Lung (tissue), 12 donors: ENCODE measurements around the gene LMOD3. TPM values are rescaled to one million over a fixed set of nuclear protein-coding genes. Genes with fewer than 3 reads are reported as not detected.

ENCODE experiments used
- ATAC-seq: fragments of 200-7000 bp; cut with Tn5 transposase; one replicate; pipeline ENCODE4 v1.9.1; 2020; ENCODE audit warnings: moderate number of reproducible peaks; ENCODE audit not compliant: insufficient read depth, low FRiP score
- DNase-seq, 3 donors: peaks; one replicate each; pipeline ENCODE4 v3.0.0-alpha.2; 2013 to 2017
- H3K27ac ChIP-seq, 2 donors: one replicate each; pipeline ENCODE4 v1.5.1; 2013; ENCODE audit warnings: mild to moderate bottlenecking in 2 of 2, moderate library complexity in 2 of 2, control low read depth in 1 of 2, inconsistent platforms in 1 of 2, low read depth in 1 of 2, low read length in 1 of 2
- H3K27me3 ChIP-seq, 3 donors: one replicate each; pipeline ENCODE4 v1.5.1; 2013; ENCODE audit warnings: low read length in 2 of 3; ENCODE audit not compliant: control insufficient read depth in 3 of 3, insufficient read depth in 3 of 3
- H3K36me3 ChIP-seq, 4 donors: one replicate each; pipeline ENCODE4 v1.5.1; 2013; ENCODE audit warnings: low read length in 4 of 4, mild to moderate bottlenecking in 1 of 4, moderate library complexity in 1 of 4; ENCODE audit not compliant: control insufficient read depth in 4 of 4, insufficient read depth in 4 of 4
- H3K4me1 ChIP-seq, 5 donors: one replicate each; pipeline ENCODE4 v1.5.1; 2013; ENCODE audit warnings: low read length in 5 of 5, mild to moderate bottlenecking in 2 of 5, moderate library complexity in 1 of 5; ENCODE audit not compliant: control insufficient read depth in 5 of 5, insufficient read depth in 5 of 5
- H3K4me3 ChIP-seq: one replicate; pipeline ENCODE4 v1.5.1; 2013; ENCODE audit warnings: mild to moderate bottlenecking, control low read depth, moderate library complexity
- H3K9ac ChIP-seq, 2 donors: one replicate each; pipeline ENCODE4 v1.5.1; 2013; ENCODE audit warnings: low read length in 2 of 2, control low read depth in 1 of 2; ENCODE audit not compliant: insufficient read depth in 1 of 2
- H3K9me3 ChIP-seq, 4 donors: one replicate each; pipeline ENCODE4 v1.5.1; 2013; ENCODE audit warnings: low read length in 3 of 4, mild to moderate bottlenecking in 1 of 4, moderate library complexity in 1 of 4; ENCODE audit not compliant: control insufficient read depth in 4 of 4, insufficient read depth in 3 of 4
- CTCF ChIP-seq: IDR thresholded peaks from 2 replicates; pipeline ENCODE4 v1.5.1; 2012; ENCODE audit warnings: mild to moderate bottlenecking; ENCODE audit errors: control extremely low read depth, extremely low read depth
- WGBS, 2 donors: extraction: QIAGEN DNeasy Blood & Tissue Kit; methylation state at CpG; one replicate each; pipeline ENCODE4 v1.1.7; 2013; 5-methylcytosine and 5-hydroxymethylcytosine counted together
- polyA plus RNA-seq, 2 donors: library from polyadenylated mRNA; stranded (reverse); fragments of 200-250 nt; gene quantifications; one replicate each; pipeline ENCODE4 v1.2.1, GENCODE V29; 2013
- total RNA-seq, 2 donors: library from RNA; depleted of rRNA in 1 of 2; stranded (reverse); fragments of >200 nt in 1 of 2; gene quantifications; one replicate each; pipeline ENCODE4 v1.2.1, GENCODE V29; 2014 to 2021
- donor health status: control.
- donor health status: control.
- donor health status: Bipolar disorder and iron deficiency.
- donor health status: healthy.
- donor health status: DM: yes; HTN: yes; CAD: no.

The LMOD3 gene
- total and polyA plus RNA-seq, 4 donors = 0.08 to 0.14 (median 0.12) TPM

- peak overlapping the region; percentile 99 to 100 for H3K27ac ChIP-seq
- peak; percentile 50 for ATAC-seq
- no peak for TF ChIP-seq CTCF
- no peaks in the 10 kb centered on the region for H3K9me3 ChIP-seq
- peak; percentile 61 to 82 (median 68) for DNase-seq
- no peaks in the 10 kb centered on the region for H3K27me3 ChIP-seq
- peak overlapping the region in 1 of 2 donors; percentile 63 for H3K9ac ChIP-seq
- 1% methylated on average over 8 of the region's 8 CpGs for WGBS, 2 donors
- peaks cover 6 to 36% (median 24%) of the 10 kb centered on the region in 5 donors for H3K4me1 ChIP-seq
- peaks cover 0 to 4% (median 0%) of the 10 kb centered on the region in 4 donors for H3K36me3 ChIP-seq
- peak overlapping the region; percentile 100 for H3K4me3 ChIP-seq
Observed at GRCh38 chr3:69085833-69086722, 36.3 kb downstream of the LMOD3 start.

GRCh38 chr3:69085168-69085832 is 37.1 kb downstream of the LMOD3 start:
- Histone ChIP-seq H3K4me1 (peaks cover 6 to 43% (median 24%) of the 10 kb centered on the region in 5 donors), H3K9me3 (no peaks in the 10 kb centered on the region), H3K27me3 (no peaks in the 10 kb centered on the region), H3K36me3 (peaks cover 0 to under 1% (median 0%) of the 10 kb centered on the region in 4 donors), H3K9ac (peak overlapping the region in 1 of 2 donors; percentile 82), H3K4me3 (peak overlapping the region; percentile 100), H3K27ac (peak overlapping the region; percentile 99 to 100)
- TF ChIP-seq CTCF = no peak
- WGBS, 2 donors = 0 to 1% methylated on average over 26 of the region's 26 CpGs
- ATAC-seq = peak; percentile 1
- peak in 2 of 3 donors; percentile 21 to 44 for DNase-seq

- peaks cover 6 to 43% (median 19%) of the 10 kb centered on the region in 5 donors for H3K4me1 ChIP-seq
- no peaks in the 10 kb centered on the region for H3K36me3 ChIP-seq
- TF ChIP-seq CTCF = no peak
Observed at GRCh38 chr3:69084326-69085167, 37.8 kb downstream of the LMOD3 start, which contains the start of gene ARL6IP5. ARL6IP5 (plus strand) TSS chr3:69084937; CDS start chr3:69085048, 111 bp downstream.

More at GRCh38 chr3:69084326-69085167, 37.8 kb downstream of the LMOD3 start, which contains the start of gene ARL6IP5:
- DNase-seq (peak; percentile 93 to 98 (median 94)), ATAC-seq (peak; percentile 76)
- WGBS, 2 donors = 1% methylated on average over 32 of the region's 32 CpGs
- peak within 1 kb of the TSS in 1 of 2 donors; percentile 82 for H3K9ac ChIP-seq
- H3K27ac ChIP-seq = peak within 1 kb of the TSS; percentile 99 to 100
- H3K27me3 ChIP-seq = no peaks in the 10 kb centered on the region
- H3K4me3 ChIP-seq = peak within 1 kb of the TSS; percentile 100
- H3K9me3 ChIP-seq = no peaks in the 10 kb centered on the region
